Dendritic cell treated with granulocyte-macrophage colony-stimulating factor and Interleukin-4, amounts not matched to agents 40 ng/mL and 50 ng/mL, for 4 days (primary cell): Measurements from ENCODE around the gene SGO1.

Experiments used
- H3K27ac Mint-ChIP-seq: one replicate; pipeline ENCODE4 v1.8.0; 2022; ENCODE audit warnings: mild to moderate bottlenecking, mixed read lengths
- H3K27me3 Mint-ChIP-seq: one replicate; pipeline ENCODE4 v1.8.0; 2022; ENCODE audit warnings: mild to moderate bottlenecking, mixed read lengths
- H3K36me3 Mint-ChIP-seq: one replicate; pipeline ENCODE4 v1.8.0; 2022; ENCODE audit warnings: low read depth, mixed read lengths
- H3K4me1 Mint-ChIP-seq: one replicate; pipeline ENCODE4 v1.8.0; 2022; ENCODE audit warnings: low read depth, mixed read lengths
- H3K4me3 Mint-ChIP-seq: one replicate; pipeline ENCODE4 v1.8.0; 2022; ENCODE audit warnings: mild to moderate bottlenecking, moderate library complexity, mixed read lengths
- H3K9me3 Mint-ChIP-seq: one replicate; pipeline ENCODE4 v1.8.0; 2022; ENCODE audit warnings: mixed read lengths
- intact Hi-C: fragments of 100-400 bp; cut with micrococcal nuclease; formaldehyde crosslinking; loops from one replicate; pipeline ENCODE4 v1.15.0; 2022

SGO1 gene

DNA sequence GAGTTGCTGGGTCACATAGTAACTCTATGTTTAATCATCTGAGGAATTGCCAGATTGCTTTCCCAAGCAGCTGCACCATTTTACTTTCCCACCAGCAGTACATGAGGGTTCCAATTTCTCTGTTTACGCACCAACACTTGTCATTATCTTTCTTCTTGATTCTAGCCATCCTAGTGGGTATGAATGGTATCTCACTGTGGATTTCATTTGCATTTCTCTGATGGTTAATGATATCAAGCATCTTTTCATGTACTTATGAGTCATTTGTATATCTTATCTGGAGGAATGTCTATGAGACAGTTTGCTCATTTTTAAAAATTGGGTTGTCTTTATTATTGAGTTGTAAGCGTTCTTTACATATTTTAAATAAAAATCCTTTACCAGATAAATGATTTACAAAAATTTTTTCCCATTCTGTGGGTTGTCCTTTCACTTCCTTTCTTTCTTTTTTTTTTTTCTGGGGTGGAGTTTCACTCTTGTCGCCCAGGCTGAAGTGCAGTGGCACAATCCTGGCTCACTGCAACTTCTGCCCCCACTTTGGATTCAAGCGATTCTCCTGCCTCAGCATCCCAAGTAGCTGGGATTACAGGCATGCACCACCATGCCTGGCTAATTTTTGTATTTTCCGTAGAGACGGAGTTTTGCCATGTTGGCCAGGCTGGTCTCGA lies 8.9 kb upstream of the SGO1 start:
- intact Hi-C loops: no loop called here
- Mint-ChIP-seq H3K9me3 (no peaks in the 10 kb centered on the region), H3K27ac (no peak overlapping the region), H3K36me3 (no peaks in the 10 kb centered on the region), H3K4me1 (peaks cover 5% of the 10 kb centered on the region), H3K4me3 (no peak overlapping the region), H3K27me3 (no peaks in the 10 kb centered on the region)

DNA sequence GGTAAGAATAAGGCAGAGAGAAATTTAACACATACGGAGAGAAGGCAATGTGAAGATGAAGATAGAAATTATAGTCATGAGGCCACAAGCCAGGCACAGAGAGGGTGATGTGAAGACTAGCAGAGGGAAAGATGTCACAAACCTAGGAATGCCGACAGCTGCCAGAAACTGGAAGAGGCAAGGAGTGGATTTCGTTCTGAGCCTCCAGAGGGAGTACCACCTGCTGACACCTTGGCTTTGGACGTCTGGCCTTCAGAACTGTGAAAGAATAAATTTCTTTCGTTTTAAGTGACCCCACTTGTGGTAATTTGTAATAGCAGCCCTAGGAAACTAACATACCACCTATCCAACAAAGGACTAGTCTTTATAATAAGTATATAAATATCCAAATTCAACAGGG lies 5.0 kb upstream of the SGO1 start:
- Mint-ChIP-seq H3K27ac (no peak overlapping the region), H3K27me3 (no peaks in the 10 kb centered on the region), H3K4me1 (peaks cover 5% of the 10 kb centered on the region), H3K4me3 (no peak overlapping the region), H3K9me3 (no peaks in the 10 kb centered on the region), H3K36me3 (no peaks in the 10 kb centered on the region)
- intact Hi-C loops: no loop called here

DNA sequence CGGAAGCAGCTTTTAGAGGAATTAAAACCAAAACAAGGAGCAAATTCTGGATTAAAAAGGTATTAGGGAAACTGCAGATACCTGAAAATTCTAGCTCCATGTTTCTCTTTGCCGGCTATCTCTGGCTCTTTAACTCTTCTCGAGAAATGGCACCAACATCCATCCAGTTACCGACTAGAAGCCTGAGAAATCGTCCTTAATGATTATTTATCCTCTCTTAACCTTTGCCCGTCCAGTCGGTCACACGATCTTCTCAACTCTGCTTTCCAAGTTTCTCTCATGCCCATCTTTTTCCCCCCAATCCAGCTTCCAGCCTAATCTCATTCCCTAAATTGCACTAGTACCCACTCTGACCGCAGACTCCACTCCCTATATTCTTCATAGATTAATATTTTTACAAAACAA lies 596 bp upstream of the SGO1 start:
- H3K9me3 Mint-ChIP-seq: no peaks in the 10 kb centered on the region
- intact Hi-C loops: loop anchor here (1.0 to 5.0 kb wide), 2 partner anchors 60 to 239 kb away; partner anchors contain the start of gene RAB5A
- no peaks in the 10 kb centered on the region for H3K27me3 Mint-ChIP-seq
- H3K27ac Mint-ChIP-seq: no peak overlapping the region
- no peaks in the 10 kb centered on the region for H3K36me3 Mint-ChIP-seq
- no peak overlapping the region for H3K4me3 Mint-ChIP-seq
- H3K4me1 Mint-ChIP-seq: no peaks in the 10 kb centered on the region

GRCh38 chr3:20185331-20185678 lies 701 bp downstream of the SGO1 start:
- intact Hi-C loops: loop anchor here (1.0 to 5.0 kb wide), 2 partner anchors 147 to 238 kb away; partner anchors contain the start of gene RAB5A
- H3K9me3 Mint-ChIP-seq: no peaks in the 10 kb centered on the region
- no peaks in the 10 kb centered on the region for H3K4me1 Mint-ChIP-seq
- H3K36me3 Mint-ChIP-seq: no peaks in the 10 kb centered on the region
- H3K4me3 Mint-ChIP-seq: no peak overlapping the region
- no peak overlapping the region for H3K27ac Mint-ChIP-seq
- H3K27me3 Mint-ChIP-seq: no peaks in the 10 kb centered on the region

DNA sequence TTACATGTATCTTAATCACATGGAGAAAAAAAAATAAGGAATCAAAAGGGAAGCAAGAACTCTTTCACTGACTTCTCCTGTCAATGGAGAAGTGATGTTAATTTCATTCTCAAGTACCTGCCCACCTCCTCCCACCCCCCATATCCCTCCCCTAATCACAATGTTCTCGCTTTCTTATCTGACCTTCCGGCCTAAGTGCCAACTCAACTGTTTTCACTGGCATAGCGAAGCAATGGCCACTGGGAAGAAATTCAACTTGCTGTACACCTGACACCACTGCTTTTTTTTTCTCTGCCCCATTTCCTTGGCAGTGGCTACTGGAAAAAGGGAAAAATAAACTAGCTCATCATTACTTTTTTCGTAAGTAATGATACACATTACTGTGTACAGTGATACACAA lies 3.8 kb downstream of the SGO1 start:
- intact Hi-C loops: no loop called here
- no peaks in the 10 kb centered on the region for H3K27me3 Mint-ChIP-seq
- no peaks in the 10 kb centered on the region for H3K9me3 Mint-ChIP-seq
- H3K36me3 Mint-ChIP-seq: no peaks in the 10 kb centered on the region
- no peaks in the 10 kb centered on the region for H3K4me1 Mint-ChIP-seq
- no peak overlapping the region for H3K27ac Mint-ChIP-seq
- no peak overlapping the region for H3K4me3 Mint-ChIP-seq

- Mint-ChIP-seq H3K27ac (no peak overlapping the region), H3K4me3 (no peak overlapping the region), H3K4me1 (no peaks in the 10 kb centered on the region), H3K9me3 (no peaks in the 10 kb centered on the region), H3K27me3 (no peaks in the 10 kb centered on the region), H3K36me3 (no peaks in the 10 kb centered on the region)
- intact Hi-C loops: no loop called here
Measured at GRCh38 chr3:20181276-20181675, 4.7 kb downstream of the SGO1 start.

GRCh38 chr3:20173844-20174410 lies 12.1 kb downstream of the SGO1 start:
- intact Hi-C loops: no loop called here
- no peaks in the 10 kb centered on the region for H3K4me1 Mint-ChIP-seq
- no peak overlapping the region for H3K4me3 Mint-ChIP-seq
- H3K27me3 Mint-ChIP-seq: no peaks in the 10 kb centered on the region
- H3K27ac Mint-ChIP-seq: no peak overlapping the region
- H3K9me3 Mint-ChIP-seq: no peaks in the 10 kb centered on the region
- H3K36me3 Mint-ChIP-seq: peaks cover 7% of the 10 kb centered on the region

- H3K27me3 Mint-ChIP-seq: no peaks in the 10 kb centered on the region
- no peak overlapping the region for H3K27ac Mint-ChIP-seq
- H3K4me1 Mint-ChIP-seq: peaks cover 20% of the 10 kb centered on the region
- H3K9me3 Mint-ChIP-seq: no peaks in the 10 kb centered on the region
- H3K36me3 Mint-ChIP-seq: peaks cover 6% of the 10 kb centered on the region
- no peak overlapping the region for H3K4me3 Mint-ChIP-seq
- intact Hi-C loops: no loop called here
Measured at GRCh38 chr3:20161714-20162113, 24.3 kb downstream of the SGO1 start.

- Mint-ChIP-seq H3K27ac (peak overlapping the region; percentile 58), H3K4me3 (no peak overlapping the region), H3K4me1 (peaks cover 14% of the 10 kb centered on the region), H3K9me3 (no peaks in the 10 kb centered on the region), H3K27me3 (no peaks in the 10 kb centered on the region), H3K36me3 (peaks cover 11% of the 10 kb centered on the region)
- intact Hi-C loops: no loop called here
Measured at GRCh38 chr3:20160230-20160629, 25.8 kb downstream of the SGO1 start.

DNA sequence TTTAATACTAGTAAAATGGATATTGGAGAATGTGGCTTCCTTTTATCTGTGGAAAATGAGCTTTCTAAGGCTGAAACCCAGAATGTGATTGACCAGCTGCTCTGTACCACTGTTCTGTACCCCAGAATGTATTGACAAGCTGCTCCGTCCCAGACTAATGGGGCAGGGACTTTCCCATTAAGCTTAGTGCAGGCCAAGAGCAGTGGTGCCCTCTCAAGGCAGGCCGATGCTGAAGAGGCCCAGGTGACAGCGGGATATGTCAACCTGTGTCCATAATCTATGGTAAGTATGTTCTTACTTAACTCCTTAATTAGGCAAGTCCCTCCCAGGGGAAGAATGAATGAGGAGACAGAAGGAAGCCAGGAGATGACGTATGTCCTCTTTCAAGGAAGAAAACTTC lies 31.1 kb downstream of the SGO1 start:
- no peaks in the 10 kb centered on the region for H3K9me3 Mint-ChIP-seq
- H3K4me1 Mint-ChIP-seq: peaks cover 5% of the 10 kb centered on the region
- intact Hi-C loops: no loop called here
- H3K27ac Mint-ChIP-seq: no peak overlapping the region
- H3K27me3 Mint-ChIP-seq: no peaks in the 10 kb centered on the region
- H3K4me3 Mint-ChIP-seq: no peak overlapping the region
- peaks cover 25% of the 10 kb centered on the region for H3K36me3 Mint-ChIP-seq

- no peak overlapping the region for H3K27ac Mint-ChIP-seq
- intact Hi-C loops: no loop called here
- no peaks in the 10 kb centered on the region for H3K4me1 Mint-ChIP-seq
- H3K4me3 Mint-ChIP-seq: no peak overlapping the region
- no peaks in the 10 kb centered on the region for H3K9me3 Mint-ChIP-seq
- H3K36me3 Mint-ChIP-seq: peaks cover 32% of the 10 kb centered on the region
- H3K27me3 Mint-ChIP-seq: no peaks in the 10 kb centered on the region
Measured at GRCh38 chr3:20154078-20154477, 31.9 kb downstream of the SGO1 start.

GRCh38 chr3:20148466-20148865 lies 37.5 kb downstream of the SGO1 start:
- Mint-ChIP-seq H3K36me3 (peaks cover 49% of the 10 kb centered on the region), H3K4me3 (no peak overlapping the region), H3K27me3 (no peaks in the 10 kb centered on the region), H3K9me3 (no peaks in the 10 kb centered on the region), H3K4me1 (no peaks in the 10 kb centered on the region), H3K27ac (no peak overlapping the region)
- intact Hi-C loops: no loop called here

DNA sequence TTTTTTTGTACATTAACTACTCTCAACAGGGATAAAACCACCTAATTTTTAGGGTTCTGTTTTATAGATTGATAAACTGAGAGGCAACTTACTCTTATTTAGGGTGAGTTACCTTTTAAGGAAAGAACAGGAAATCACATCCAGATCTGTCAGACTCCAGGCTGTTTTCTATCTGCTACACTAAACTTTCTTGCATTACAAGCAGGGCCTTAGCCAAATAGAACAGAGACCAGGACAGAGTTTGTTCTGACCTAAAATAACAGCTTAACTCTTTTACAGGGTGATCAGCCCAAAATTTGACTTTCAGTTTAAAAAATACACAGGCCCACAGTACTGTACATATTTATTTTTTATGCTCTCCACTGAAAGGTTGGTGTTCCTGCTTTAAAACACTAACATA lies 38.6 kb downstream of the SGO1 start:
- Mint-ChIP-seq H3K4me1 (no peaks in the 10 kb centered on the region), H3K27me3 (no peaks in the 10 kb centered on the region), H3K4me3 (no peak overlapping the region), H3K27ac (no peak overlapping the region), H3K36me3 (peaks cover 59% of the 10 kb centered on the region), H3K9me3 (no peaks in the 10 kb centered on the region)
- intact Hi-C loops: no loop called here

DNA sequence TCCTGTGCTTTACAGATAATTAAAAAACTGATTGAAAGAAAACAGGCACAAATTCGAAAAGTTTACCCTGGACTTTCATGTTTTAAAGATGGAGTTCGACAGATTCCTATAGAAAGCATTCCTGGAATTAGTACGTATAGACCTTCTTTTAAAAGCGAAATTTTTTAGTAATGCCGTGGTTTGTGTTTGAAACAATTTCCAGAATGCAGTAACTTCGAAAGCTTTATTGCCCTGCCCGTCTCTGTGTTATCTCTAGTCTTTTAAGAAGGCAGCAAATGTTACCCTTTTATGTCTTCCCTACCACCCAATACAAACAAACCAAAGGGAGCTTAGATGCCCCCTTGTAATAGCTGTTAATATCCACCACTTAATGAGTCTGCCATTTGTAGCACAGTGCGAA lies 39.7 kb downstream of the SGO1 start:
- Mint-ChIP-seq H3K4me1 (peaks cover 8% of the 10 kb centered on the region), H3K36me3 (peaks cover 61% of the 10 kb centered on the region), H3K4me3 (no peak overlapping the region), H3K27me3 (no peaks in the 10 kb centered on the region), H3K27ac (no peak overlapping the region), H3K9me3 (no peaks in the 10 kb centered on the region)
- intact Hi-C loops: no loop called here

DNA sequence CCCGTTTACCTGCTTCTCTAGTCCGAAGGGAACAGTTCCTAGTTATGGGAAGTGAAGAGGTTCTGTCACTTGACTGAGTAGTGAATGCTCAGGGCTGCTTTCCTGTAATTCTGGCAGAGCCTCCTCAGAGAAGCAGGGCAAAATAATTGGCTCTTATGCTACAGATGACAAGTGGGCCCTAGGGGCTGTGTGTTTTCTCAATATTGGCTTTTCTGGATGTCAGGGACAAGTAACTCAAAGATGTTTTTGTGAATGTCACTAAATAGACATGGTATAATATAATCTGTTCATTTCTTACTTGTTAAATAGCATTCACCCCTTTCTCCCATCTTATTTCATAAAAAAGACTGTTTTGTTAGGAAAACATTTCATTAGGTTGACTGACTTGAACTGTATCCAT lies 40.1 kb downstream of the SGO1 start:
- H3K4me3 Mint-ChIP-seq: no peak overlapping the region
- no peak overlapping the region for H3K27ac Mint-ChIP-seq
- peaks cover 12% of the 10 kb centered on the region for H3K4me1 Mint-ChIP-seq
- intact Hi-C loops: no loop called here
- H3K9me3 Mint-ChIP-seq: no peaks in the 10 kb centered on the region
- H3K36me3 Mint-ChIP-seq: peaks cover 64% of the 10 kb centered on the region
- no peaks in the 10 kb centered on the region for H3K27me3 Mint-ChIP-seq
